NB4 (cell line): ENCODE data around the gene TPCN1.

ENCODE experiments used
- DNase-seq: peaks from one replicate; pipeline ENCODE4 v3.0.0; 2010; ENCODE audit warnings: low read depth
- H3K4me3 ChIP-seq: one replicate; pipeline ENCODE4 v1.5.1; 2011; ENCODE audit warnings: mild to moderate bottlenecking, low read depth, low read length, moderate library complexity
- MYC ChIP-seq: IDR thresholded peaks from 2 replicates; pipeline ENCODE4 v1.6.1; 2011; ENCODE audit warnings: low read depth, low read length
- POLR2A ChIP-seq: IDR thresholded peaks from 2 replicates; pipeline ENCODE4 v1.6.1; 2011; ENCODE audit warnings: mild to moderate bottlenecking; ENCODE audit not compliant: insufficient read length; ENCODE audit errors: extremely low read depth
- TF ChIP-seq, protein P1 (sequence below): IDR thresholded peaks from 2 replicates; pipeline ENCODE4 v1.6.1; 2011; ENCODE audit warnings: low read depth, low read length
- TF ChIP-seq, protein P2 (sequence below): IDR thresholded peaks from one replicate; pipeline ENCODE4 v1.5.1; 2012; ENCODE audit warnings: low read depth, low read length

Gene TPCN1

DNA sequence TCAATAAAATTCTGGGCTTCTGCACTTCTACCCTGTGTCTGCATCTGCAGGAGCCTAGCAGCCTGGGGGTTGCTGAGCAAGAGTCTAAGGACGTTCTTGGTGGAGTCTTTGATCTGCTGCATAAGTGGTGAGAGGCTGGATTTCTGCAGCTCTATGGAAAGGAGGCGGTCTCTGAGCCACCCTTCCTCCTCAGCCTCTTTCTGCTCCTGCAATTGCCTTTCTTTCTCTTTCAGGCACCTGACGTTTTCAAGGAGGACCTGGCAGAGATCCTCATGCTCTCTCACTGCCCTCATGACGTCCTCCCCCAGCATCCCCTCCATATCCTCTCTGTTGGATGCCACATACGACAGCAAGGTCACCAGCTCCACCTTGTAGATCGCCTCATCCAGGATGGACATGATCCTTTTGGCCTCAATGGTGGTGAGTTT, 13.6 kb upstream of the TPCN1 start:
- H3K4me3 ChIP-seq: peak overlapping the region; percentile 63
- TF ChIP-seq POLR2A: no peak
- 0 out of 2 replicates have a peak, but pooled peaks have one; percentile 21 for TF ChIP-seq MYC
- TF ChIP-seq, protein P1, sequence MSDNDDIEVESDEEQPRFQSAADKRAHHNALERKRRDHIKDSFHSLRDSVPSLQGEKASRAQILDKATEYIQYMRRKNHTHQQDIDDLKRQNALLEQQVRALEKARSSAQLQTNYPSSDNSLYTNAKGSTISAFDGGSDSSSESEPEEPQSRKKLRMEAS: peak; percentile 36; the same call in 1 of the 2 replicates
- DNase-seq: peak; percentile 94

DNA sequence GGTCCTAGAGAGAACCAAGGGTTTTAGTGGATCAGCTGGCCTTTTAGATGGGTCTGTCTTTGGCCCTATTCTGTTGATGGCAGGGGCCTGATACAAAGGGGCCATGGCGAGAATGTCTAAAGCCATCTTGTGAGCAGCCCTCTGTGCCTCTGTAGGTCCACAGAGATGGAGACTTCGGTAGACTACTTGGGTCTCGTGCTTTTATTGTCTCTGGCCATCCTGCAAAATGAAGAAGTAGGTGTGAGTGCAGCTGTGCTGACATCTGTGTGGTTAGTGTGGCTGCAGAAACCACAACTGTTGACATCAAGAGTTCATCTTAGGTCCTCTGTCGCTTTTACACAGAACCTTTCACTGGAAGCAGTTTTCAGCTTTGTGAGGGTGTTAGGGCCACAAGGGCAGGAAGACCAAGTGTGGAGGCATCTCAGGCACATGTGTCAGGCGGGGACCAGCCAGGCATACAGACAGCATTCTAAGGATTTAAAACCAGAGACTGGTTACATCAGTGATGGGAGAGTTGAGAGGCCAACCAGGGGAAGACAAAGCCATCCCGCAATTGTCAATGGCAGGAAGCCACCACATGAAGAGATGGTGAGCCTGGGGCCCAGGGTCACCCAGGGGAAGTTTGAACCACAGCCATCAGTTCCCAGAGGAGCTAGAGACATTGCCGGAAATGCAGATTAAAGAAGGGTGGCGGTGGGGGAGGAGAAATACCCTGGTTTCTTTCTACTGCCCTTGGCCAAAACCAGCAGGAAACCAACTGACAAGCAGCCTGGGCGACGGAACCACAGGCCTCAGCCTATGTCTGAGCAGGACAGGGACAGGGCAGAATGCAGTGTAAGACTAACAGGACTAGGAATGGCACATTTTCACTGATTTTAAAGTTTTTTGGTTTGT, 13.0 kb upstream of the TPCN1 start:
- TF ChIP-seq MYC: peak; percentile 84
- TF ChIP-seq, protein P1: peak; percentile 82
- TF ChIP-seq POLR2A: peak; percentile 35
- TF ChIP-seq, protein P2, sequence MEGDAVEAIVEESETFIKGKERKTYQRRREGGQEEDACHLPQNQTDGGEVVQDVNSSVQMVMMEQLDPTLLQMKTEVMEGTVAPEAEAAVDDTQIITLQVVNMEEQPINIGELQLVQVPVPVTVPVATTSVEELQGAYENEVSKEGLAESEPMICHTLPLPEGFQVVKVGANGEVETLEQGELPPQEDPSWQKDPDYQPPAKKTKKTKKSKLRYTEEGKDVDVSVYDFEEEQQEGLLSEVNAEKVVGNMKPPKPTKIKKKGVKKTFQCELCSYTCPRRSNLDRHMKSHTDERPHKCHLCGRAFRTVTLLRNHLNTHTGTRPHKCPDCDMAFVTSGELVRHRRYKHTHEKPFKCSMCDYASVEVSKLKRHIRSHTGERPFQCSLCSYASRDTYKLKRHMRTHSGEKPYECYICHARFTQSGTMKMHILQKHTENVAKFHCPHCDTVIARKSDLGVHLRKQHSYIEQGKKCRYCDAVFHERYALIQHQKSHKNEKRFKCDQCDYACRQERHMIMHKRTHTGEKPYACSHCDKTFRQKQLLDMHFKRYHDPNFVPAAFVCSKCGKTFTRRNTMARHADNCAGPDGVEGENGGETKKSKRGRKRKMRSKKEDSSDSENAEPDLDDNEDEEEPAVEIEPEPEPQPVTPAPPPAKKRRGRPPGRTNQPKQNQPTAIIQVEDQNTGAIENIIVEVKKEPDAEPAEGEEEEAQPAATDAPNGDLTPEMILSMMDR: no peak
- peak; percentile 100 for DNase-seq
- H3K4me3 ChIP-seq: peak overlapping the region; percentile 63

DNA sequence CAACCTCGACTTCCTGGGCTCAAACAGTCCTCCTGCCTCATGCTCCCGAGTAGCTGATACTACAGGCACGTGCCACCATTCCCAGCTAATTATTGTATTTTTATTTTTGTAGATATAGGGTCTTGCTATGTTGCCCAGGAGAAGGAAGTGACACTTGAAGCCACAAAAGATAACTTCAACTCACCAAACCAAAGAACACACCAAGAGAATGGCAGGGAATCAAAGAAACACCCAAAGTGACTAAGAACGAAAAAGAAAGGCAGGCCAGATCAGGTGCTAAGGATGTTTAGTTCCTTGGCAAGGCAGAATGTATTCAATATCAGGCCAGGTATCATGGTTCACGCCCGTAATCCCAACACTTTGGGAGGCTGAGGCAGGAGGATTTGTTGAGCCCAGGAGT, 10.1 kb upstream of the TPCN1 start:
- H3K4me3 ChIP-seq: no peak overlapping the region
- no peak for DNase-seq
- TF ChIP-seq POLR2A (no peak), MYC (no peak)
- TF ChIP-seq, protein P1: no peak
- TF ChIP-seq, protein P2: no peak

DNA sequence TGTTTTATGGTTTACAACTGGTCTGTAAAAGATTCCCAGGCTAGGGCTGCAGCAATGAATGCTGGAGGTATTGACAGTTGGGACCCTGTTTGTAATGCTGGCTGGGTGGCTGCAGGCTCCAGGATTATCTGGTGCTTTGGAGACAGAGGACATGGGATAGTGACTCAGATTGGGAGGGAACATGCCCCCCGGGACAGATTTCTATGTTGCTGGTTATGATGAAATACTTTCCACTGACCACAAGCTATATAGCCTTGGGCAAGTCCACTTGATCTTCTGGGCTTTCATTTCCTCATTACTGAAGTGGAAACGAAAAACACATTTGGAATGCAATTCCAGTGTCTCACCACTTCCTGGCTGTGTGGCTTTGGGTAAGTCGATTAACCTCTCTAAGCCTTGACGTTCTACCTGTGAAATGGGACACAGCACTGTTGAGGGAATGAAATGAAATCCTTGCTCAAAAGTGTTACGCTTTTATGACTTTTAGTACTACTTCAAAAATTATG, 6.3 kb upstream of the TPCN1 start:
- DNase-seq: peak; percentile 100
- H3K4me3 ChIP-seq: no peak overlapping the region
- TF ChIP-seq MYC (peak; percentile 73), POLR2A (no peak)
- TF ChIP-seq, protein P2: no peak
- TF ChIP-seq, protein P1: peak; percentile 56; the same call in 1 of the 2 replicates

DNA sequence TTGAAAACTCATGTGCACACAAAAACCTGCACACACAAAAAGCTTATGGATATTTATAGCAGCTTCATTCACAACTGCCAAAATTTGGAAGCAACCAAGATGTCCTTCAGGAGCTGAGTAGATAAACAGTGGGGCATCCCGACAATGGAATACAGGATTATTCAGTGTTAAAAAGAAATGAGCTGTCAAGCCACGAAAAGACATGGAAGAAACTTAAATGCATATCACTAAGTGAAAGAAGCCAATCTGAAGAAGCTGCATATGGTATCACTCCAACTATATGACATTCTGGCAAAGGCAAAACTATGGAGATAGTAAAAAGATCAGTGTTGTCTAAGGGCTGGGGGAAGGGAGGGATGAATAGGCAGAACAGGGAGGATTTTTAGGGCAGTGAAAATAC, 5.2 kb upstream of the TPCN1 start:
- no peak for DNase-seq

More for the DNA sequence above, 5.2 kb upstream of the TPCN1 start:
- no peak overlapping the region for H3K4me3 ChIP-seq
- TF ChIP-seq MYC: no peak
- TF ChIP-seq, protein P2: no peak
- TF ChIP-seq, protein P1: no peak
- no peak for TF ChIP-seq POLR2A
